ENCODE measurements around the gene CD72.
"Not testable (repeated sequence)": the region's sequence is repeated elsewhere in the genome, so short reads cannot be mapped to it uniquely, and the experiment has no call there.

The CD72 gene

GRCh38 chr9:35643046-35643445 lies 24.8 kb upstream of the CD72 start:
- Histone ChIP-seq H3K27me3 (replicated peaks in 2 of 5; ENCODE audit: control insufficient read depth in 4 of 5, insufficient read depth in 5 of 5, low read length in 4 of 5) (no peaks in the 10 kb centered on the region), H3K4me3 (ENCODE audit: control insufficient read depth in 1 of 7, extremely low read depth in 1 of 7, insufficient read depth in 4 of 7, low read depth in 2 of 7, low read length in 6 of 7) (no peak overlapping the region), H3K9me3 (ENCODE audit: control extremely low read depth in 1 of 5, control insufficient read depth in 4 of 5, insufficient read depth in 2 of 5, low read depth in 1 of 5, low read length in 4 of 5) (peaks cover 0 to 2% (median 0%) of the 10 kb centered on the region in 5 experiments), H3K27ac (ENCODE audit: insufficient read depth in 1 of 2, low read depth in 1 of 2, low read length in 2 of 2, poor library complexity in 1 of 2, severe bottlenecking in 2 of 2) (no peak overlapping the region), H3K4me1 (ENCODE audit: control extremely low read depth in 1 of 4, control insufficient read depth in 4 of 4, insufficient read depth in 4 of 4, low read length in 3 of 4) (peaks cover 0 to 57% (median 34%) of the 10 kb centered on the region in 4 experiments), H3K36me3 (ENCODE audit: control insufficient read depth in 4 of 4, insufficient read depth in 4 of 4, low read length in 3 of 4) (no peaks in the 10 kb centered on the region)
- no peak for DNase-seq
- 98% methylated on average over 8 of the region's 12 CpGs for WGBS (ENCODE audit: insufficient coverage)
- POLR2A ChIA-PET: interaction anchor here (1.0 kb wide), 1 partner anchor 20 kb away, joined by 3 read pairs; no protein-coding TSS in a partner anchor
- CTCF ChIA-PET: interaction anchor here (1.7 to 8.5 kb wide), 2 partner anchors 15 to 31 kb away, joined by 5 to 95 read pairs; no protein-coding TSS in a partner anchor

DNA sequence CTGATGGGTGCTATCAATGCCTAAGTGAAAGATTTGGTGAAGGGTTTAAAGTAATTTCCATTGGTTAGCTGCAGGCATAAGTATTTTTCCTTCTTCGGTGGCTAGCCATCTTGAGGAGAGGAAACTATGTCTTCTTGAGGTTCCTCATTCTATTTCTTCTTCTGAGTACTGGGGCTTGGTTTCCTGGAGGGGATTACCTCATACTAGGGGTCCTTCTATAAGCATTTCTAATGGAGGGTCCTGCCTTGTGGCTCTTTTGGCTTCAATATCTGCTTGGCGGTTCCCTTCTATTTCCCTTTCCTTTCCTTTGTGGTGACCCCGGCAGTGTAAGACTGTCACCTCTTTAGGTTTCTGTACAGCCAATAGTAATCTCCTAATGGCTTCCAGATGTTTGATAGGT lies 23.3 kb upstream of the CD72 start:
- POLR2A ChIA-PET; DNase-seq; H3K27me3 ChIP-seq (replicated peaks in 2 of 5; ENCODE audit: control insufficient read depth in 4 of 5, insufficient read depth in 5 of 5, low read length in 4 of 5); H3K36me3 ChIP-seq (ENCODE audit: control insufficient read depth in 4 of 4, insufficient read depth in 4 of 4, low read length in 3 of 4); H3K9me3 ChIP-seq (ENCODE audit: control extremely low read depth in 1 of 5, control insufficient read depth in 4 of 5, insufficient read depth in 2 of 5, low read depth in 1 of 5, low read length in 4 of 5); H3K4me3 ChIP-seq (ENCODE audit: control insufficient read depth in 1 of 7, extremely low read depth in 1 of 7, insufficient read depth in 4 of 7, low read depth in 2 of 7, low read length in 6 of 7); H3K27ac ChIP-seq (ENCODE audit: insufficient read depth in 1 of 2, low read depth in 1 of 2, low read length in 2 of 2, poor library complexity in 1 of 2, severe bottlenecking in 2 of 2): not testable (repeated sequence)
- WGBS (ENCODE audit: insufficient coverage): no CpG with 5 or more reads among the region's 3 CpGs
- CTCF ChIA-PET: interaction anchor here (1.2 kb wide), 1 partner anchor 26 kb away, joined by 3 read pairs; no protein-coding TSS in a partner anchor
- peaks cover 3 to 51% (median 29%) of the 10 kb centered on the region in 4 experiments for H3K4me1 ChIP-seq (ENCODE audit: control extremely low read depth in 1 of 4, control insufficient read depth in 4 of 4, insufficient read depth in 4 of 4, low read length in 3 of 4)

DNA sequence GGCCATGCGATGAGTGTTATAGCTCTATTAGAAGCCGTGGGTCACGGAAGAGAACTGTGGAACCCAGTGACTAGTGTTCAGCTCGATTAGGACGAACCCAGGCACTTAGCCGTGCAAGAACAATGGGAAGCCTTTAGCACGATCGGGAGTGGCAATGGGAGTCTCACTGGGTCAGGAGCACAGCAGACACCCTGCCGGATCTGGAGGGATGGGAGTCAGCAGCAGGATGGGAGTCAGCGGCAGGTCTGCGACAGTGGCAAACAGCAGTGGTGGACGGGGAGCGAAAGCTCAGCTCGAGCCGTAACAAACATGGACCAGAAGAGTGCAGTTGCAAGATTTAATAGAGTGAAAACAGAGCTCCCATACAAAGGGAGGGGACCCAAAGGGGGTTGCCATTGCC lies 22.2 kb upstream of the CD72 start:
- CTCF ChIA-PET: interaction anchor here (1.2 to 2.1 kb wide), 2 partner anchors 25 to 30 kb away, joined by 3 to 8 read pairs; no protein-coding TSS in a partner anchor
- DNase-seq; H3K9me3 ChIP-seq (ENCODE audit: control extremely low read depth in 1 of 5, control insufficient read depth in 4 of 5, insufficient read depth in 2 of 5, low read depth in 1 of 5, low read length in 4 of 5); H3K4me3 ChIP-seq (ENCODE audit: control insufficient read depth in 1 of 7, extremely low read depth in 1 of 7, insufficient read depth in 4 of 7, low read depth in 2 of 7, low read length in 6 of 7); H3K36me3 ChIP-seq (ENCODE audit: control insufficient read depth in 4 of 4, insufficient read depth in 4 of 4, low read length in 3 of 4); H3K27ac ChIP-seq (ENCODE audit: insufficient read depth in 1 of 2, low read depth in 1 of 2, low read length in 2 of 2, poor library complexity in 1 of 2, severe bottlenecking in 2 of 2); H3K27me3 ChIP-seq (replicated peaks in 2 of 5; ENCODE audit: control insufficient read depth in 4 of 5, insufficient read depth in 5 of 5, low read length in 4 of 5); POLR2A ChIA-PET: not testable (repeated sequence)
- over 99% methylated on average over 15 of the region's 15 CpGs for WGBS (ENCODE audit: insufficient coverage)
- peaks cover 6 to 51% (median 32%) of the 10 kb centered on the region in 4 experiments for H3K4me1 ChIP-seq (ENCODE audit: control extremely low read depth in 1 of 4, control insufficient read depth in 4 of 4, insufficient read depth in 4 of 4, low read length in 3 of 4)

DNA sequence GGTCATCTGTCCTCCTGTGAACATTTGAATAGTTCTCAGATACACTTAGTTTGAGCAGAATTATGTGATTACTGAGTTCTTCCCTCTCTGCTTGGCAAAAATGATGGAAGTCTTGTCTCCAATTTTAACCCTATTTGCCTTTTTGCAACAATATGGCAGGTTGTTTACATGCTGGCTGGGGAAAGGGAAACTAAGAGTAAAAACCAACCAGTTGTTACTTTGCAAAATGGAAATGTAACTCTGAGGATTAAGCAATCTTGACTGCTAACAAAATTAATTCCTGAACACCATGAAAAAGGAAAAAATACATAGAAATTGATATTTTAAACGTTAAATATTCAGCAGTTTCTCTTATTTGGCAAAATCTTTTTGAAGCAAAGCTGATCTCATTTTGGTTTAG lies 21.4 kb upstream of the CD72 start:
- whole genome bisulfite sequencing (ENCODE audit: insufficient coverage): no CpG with 5 or more reads among the region's 1 CpG
- Histone ChIP-seq H3K9me3 (ENCODE audit: control extremely low read depth in 1 of 5, control insufficient read depth in 4 of 5, insufficient read depth in 2 of 5, low read depth in 1 of 5, low read length in 4 of 5) (peaks cover 0 to 2% (median 0%) of the 10 kb centered on the region in 5 experiments), H3K27ac (ENCODE audit: insufficient read depth in 1 of 2, low read depth in 1 of 2, low read length in 2 of 2, poor library complexity in 1 of 2, severe bottlenecking in 2 of 2) (no peak overlapping the region), H3K27me3 (replicated peaks in 2 of 5; ENCODE audit: control insufficient read depth in 4 of 5, insufficient read depth in 5 of 5, low read length in 4 of 5) (no peaks in the 10 kb centered on the region), H3K36me3 (ENCODE audit: control insufficient read depth in 4 of 4, insufficient read depth in 4 of 4, low read length in 3 of 4) (no peaks in the 10 kb centered on the region), H3K4me3 (ENCODE audit: control insufficient read depth in 1 of 7, extremely low read depth in 1 of 7, insufficient read depth in 4 of 7, low read depth in 2 of 7, low read length in 6 of 7) (no peak overlapping the region), H3K4me1 (ENCODE audit: control extremely low read depth in 1 of 4, control insufficient read depth in 4 of 4, insufficient read depth in 4 of 4, low read length in 3 of 4) (peaks cover 6 to 57% (median 31%) of the 10 kb centered on the region in 4 experiments)
- no peak for DNase-seq
- POLR2A ChIA-PET: no interaction called here
- CTCF ChIA-PET: interaction anchor here (2.1 kb wide), 1 partner anchor 29 kb away, joined by 8 read pairs; no protein-coding TSS in a partner anchor

DNA sequence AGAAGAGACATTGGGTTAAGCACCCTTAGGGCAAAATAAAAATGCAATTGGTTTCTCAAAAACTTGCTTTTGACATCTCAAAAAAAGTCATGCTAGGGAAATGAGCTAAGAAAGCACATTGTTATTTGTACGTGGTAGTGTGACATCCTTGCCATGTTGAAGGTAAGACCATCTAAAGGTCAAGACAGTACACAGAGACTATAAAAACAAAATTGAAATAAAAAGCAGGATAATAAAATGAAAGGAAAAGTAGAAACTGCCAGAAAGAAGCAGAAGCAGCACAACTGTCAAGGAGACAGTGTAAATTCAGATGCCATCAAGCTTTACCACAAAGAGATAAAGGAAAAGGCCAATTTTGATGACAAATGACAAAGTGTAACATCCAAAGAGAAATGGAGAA lies 21.0 kb upstream of the CD72 start:
- H3K9me3 ChIP-seq (ENCODE audit: control extremely low read depth in 1 of 5, control insufficient read depth in 4 of 5, insufficient read depth in 2 of 5, low read depth in 1 of 5, low read length in 4 of 5); H3K27ac ChIP-seq (ENCODE audit: insufficient read depth in 1 of 2, low read depth in 1 of 2, low read length in 2 of 2, poor library complexity in 1 of 2, severe bottlenecking in 2 of 2); H3K36me3 ChIP-seq (ENCODE audit: control insufficient read depth in 4 of 4, insufficient read depth in 4 of 4, low read length in 3 of 4); H3K27me3 ChIP-seq (replicated peaks in 2 of 5; ENCODE audit: control insufficient read depth in 4 of 5, insufficient read depth in 5 of 5, low read length in 4 of 5); POLR2A ChIA-PET; DNase-seq: not testable (repeated sequence)
- WGBS (ENCODE audit: insufficient coverage): no CpG with 5 or more reads among the region's 1 CpG
- CTCF ChIA-PET: interaction anchor here (2.1 kb wide), 1 partner anchor 29 kb away, joined by 8 read pairs; no protein-coding TSS in a partner anchor
- H3K4me1 ChIP-seq (ENCODE audit: control extremely low read depth in 1 of 4, control insufficient read depth in 4 of 4, insufficient read depth in 4 of 4, low read length in 3 of 4): peaks cover 6 to 54% (median 31%) of the 10 kb centered on the region in 4 experiments
- peak overlapping the region in 1 of 7 experiments; percentile 40 for H3K4me3 ChIP-seq (ENCODE audit: control insufficient read depth in 1 of 7, extremely low read depth in 1 of 7, insufficient read depth in 4 of 7, low read depth in 2 of 7, low read length in 6 of 7)

DNA sequence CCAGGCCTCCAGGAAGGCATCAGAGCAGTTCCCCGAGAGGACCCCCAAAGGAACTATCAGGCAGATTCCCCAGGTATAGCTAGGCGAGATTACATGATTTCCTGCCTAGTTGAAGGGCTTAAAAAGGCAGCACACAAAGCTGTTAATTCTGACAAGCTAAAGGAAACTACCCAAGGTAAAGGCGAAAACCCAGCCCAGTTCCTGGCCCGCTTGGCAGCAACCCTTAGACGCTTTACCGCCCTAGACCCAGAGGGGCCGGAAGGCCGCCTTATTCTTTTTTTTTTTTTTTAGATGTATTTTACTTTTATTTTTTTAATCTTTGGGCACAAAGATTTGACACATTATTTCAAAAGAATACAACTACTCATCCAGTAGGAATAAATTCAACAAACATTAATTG lies 20.5 kb upstream of the CD72 start:
- ChIA-PET POLR2A (interaction anchor here (0.7 kb wide), 1 partner anchor 25 kb away, joined by 4 read pairs; no protein-coding TSS in a partner anchor), CTCF (interaction anchor here (1.1 to 2.1 kb wide), 4 partner anchors 13 to 28 kb away, joined by 3 to 8 read pairs (median 4); partner anchors contain the start of gene ARHGEF39)
- not testable (repeated sequence) for H3K27me3 ChIP-seq (replicated peaks in 2 of 5; ENCODE audit: control insufficient read depth in 4 of 5, insufficient read depth in 5 of 5, low read length in 4 of 5); H3K27ac ChIP-seq (ENCODE audit: insufficient read depth in 1 of 2, low read depth in 1 of 2, low read length in 2 of 2, poor library complexity in 1 of 2, severe bottlenecking in 2 of 2); H3K9me3 ChIP-seq (ENCODE audit: control extremely low read depth in 1 of 5, control insufficient read depth in 4 of 5, insufficient read depth in 2 of 5, low read depth in 1 of 5, low read length in 4 of 5); H3K36me3 ChIP-seq (ENCODE audit: control insufficient read depth in 4 of 4, insufficient read depth in 4 of 4, low read length in 3 of 4)
- 0% methylated on average over 1 of the region's 8 CpGs for WGBS (ENCODE audit: insufficient coverage)
- peak overlapping the region in 1 of 7 experiments; percentile 25 for H3K4me3 ChIP-seq (ENCODE audit: control insufficient read depth in 1 of 7, extremely low read depth in 1 of 7, insufficient read depth in 4 of 7, low read depth in 2 of 7, low read length in 6 of 7)
- peaks cover 6 to 54% (median 31%) of the 10 kb centered on the region in 4 experiments for H3K4me1 ChIP-seq (ENCODE audit: control extremely low read depth in 1 of 4, control insufficient read depth in 4 of 4, insufficient read depth in 4 of 4, low read length in 3 of 4)
- peak in 2 of 3 donors; percentile 37 to 54 for DNase-seq

DNA sequence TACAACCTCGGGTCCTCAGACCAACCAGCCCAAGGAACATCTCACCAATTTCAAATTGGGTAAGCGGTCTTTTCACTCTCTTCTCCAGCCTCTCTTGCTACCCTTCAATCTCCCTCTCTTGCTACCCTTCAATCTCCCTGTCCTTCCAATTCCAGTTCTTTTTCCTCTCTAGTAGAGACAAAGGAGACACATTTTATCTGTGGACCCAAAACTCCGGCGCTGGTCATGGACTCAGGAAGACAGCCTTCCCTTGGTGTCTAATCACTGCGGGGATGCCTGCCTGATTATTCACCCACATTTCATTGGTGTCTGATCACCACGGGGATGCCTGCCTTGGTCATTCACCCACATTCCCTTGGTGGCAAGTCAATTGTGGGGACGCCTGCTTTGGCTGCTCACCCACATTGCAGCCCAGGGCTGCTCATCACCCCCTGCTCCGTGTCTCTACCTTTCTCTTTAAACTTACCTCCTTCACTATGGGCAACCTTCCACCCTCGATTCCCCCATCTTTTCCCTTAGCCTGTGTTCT lies 19.3 kb upstream of the CD72 start:
- H3K27me3 ChIP-seq (replicated peaks in 2 of 5; ENCODE audit: control insufficient read depth in 4 of 5, insufficient read depth in 5 of 5, low read length in 4 of 5); DNase-seq; H3K27ac ChIP-seq (ENCODE audit: insufficient read depth in 1 of 2, low read depth in 1 of 2, low read length in 2 of 2, poor library complexity in 1 of 2, severe bottlenecking in 2 of 2); POLR2A ChIA-PET; H3K36me3 ChIP-seq (ENCODE audit: control insufficient read depth in 4 of 4, insufficient read depth in 4 of 4, low read length in 3 of 4); H3K4me3 ChIP-seq (ENCODE audit: control insufficient read depth in 1 of 7, extremely low read depth in 1 of 7, insufficient read depth in 4 of 7, low read depth in 2 of 7, low read length in 6 of 7); H3K9me3 ChIP-seq (ENCODE audit: control extremely low read depth in 1 of 5, control insufficient read depth in 4 of 5, insufficient read depth in 2 of 5, low read depth in 1 of 5, low read length in 4 of 5): not testable (repeated sequence)
- 100% methylated on average over 7 of the region's 9 CpGs for WGBS (ENCODE audit: insufficient coverage)
- peaks cover 6 to 54% (median 31%) of the 10 kb centered on the region in 4 experiments for H3K4me1 ChIP-seq (ENCODE audit: control extremely low read depth in 1 of 4, control insufficient read depth in 4 of 4, insufficient read depth in 4 of 4, low read length in 3 of 4)
- CTCF ChIA-PET: interaction anchor here (1.1 to 1.3 kb wide), 3 partner anchors 12 to 27 kb away, joined by 3 to 5 read pairs (median 3); partner anchors contain the start of gene ARHGEF39
